GM12875 (cell line): Measurements from ENCODE around the gene UNC50.

ENCODE experiments used
- H3K4me3 ChIP-seq: one replicate; pipeline ENCODE4 v1.5.1; 2011; ENCODE audit warnings: low read depth, low read length, control low read depth
- TF ChIP-seq, protein P1 (sequence below): IDR thresholded peaks from 2 replicates; pipeline ENCODE4 v1.5.1; 2011; ENCODE audit warnings: low read depth, mild to moderate bottlenecking, control low read depth, inconsistent platforms, low read length, moderate library complexity, borderline replicate concordance; ENCODE audit not compliant: insufficient read depth

UNC50 gene

DNA sequence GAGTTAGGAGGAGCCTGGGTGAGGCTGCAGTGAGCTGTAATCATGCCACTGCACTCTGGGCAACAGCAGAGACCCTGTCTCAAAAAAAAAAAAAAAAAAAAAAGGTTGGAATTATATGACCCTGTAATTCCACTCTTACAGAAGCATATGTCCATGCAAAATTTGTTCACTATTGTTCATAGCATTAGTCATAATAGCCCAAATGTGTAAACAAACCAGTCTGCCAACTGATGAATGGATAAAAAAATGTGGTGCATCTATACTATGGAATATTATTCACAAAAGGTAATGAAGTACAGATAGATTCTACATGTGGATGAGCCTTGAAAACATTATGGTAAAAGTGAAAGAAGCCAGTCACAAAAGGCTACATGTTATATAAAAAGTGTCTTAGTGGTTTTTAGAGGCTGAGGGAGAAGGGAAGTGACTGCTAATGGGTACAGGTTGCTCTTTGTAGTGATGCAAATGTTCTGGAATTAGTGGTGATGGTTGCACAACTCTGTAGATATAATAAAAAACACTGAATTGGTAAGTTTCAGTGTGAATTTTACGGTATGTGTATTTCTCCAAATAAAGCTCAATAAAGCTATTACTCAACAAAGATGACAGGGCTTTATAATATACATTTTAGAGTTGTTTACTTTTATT lies 9.5 kb upstream of the UNC50 start:
- TF ChIP-seq, protein P1, sequence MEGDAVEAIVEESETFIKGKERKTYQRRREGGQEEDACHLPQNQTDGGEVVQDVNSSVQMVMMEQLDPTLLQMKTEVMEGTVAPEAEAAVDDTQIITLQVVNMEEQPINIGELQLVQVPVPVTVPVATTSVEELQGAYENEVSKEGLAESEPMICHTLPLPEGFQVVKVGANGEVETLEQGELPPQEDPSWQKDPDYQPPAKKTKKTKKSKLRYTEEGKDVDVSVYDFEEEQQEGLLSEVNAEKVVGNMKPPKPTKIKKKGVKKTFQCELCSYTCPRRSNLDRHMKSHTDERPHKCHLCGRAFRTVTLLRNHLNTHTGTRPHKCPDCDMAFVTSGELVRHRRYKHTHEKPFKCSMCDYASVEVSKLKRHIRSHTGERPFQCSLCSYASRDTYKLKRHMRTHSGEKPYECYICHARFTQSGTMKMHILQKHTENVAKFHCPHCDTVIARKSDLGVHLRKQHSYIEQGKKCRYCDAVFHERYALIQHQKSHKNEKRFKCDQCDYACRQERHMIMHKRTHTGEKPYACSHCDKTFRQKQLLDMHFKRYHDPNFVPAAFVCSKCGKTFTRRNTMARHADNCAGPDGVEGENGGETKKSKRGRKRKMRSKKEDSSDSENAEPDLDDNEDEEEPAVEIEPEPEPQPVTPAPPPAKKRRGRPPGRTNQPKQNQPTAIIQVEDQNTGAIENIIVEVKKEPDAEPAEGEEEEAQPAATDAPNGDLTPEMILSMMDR: no peak
- no peak overlapping the region for H3K4me3 ChIP-seq

DNA sequence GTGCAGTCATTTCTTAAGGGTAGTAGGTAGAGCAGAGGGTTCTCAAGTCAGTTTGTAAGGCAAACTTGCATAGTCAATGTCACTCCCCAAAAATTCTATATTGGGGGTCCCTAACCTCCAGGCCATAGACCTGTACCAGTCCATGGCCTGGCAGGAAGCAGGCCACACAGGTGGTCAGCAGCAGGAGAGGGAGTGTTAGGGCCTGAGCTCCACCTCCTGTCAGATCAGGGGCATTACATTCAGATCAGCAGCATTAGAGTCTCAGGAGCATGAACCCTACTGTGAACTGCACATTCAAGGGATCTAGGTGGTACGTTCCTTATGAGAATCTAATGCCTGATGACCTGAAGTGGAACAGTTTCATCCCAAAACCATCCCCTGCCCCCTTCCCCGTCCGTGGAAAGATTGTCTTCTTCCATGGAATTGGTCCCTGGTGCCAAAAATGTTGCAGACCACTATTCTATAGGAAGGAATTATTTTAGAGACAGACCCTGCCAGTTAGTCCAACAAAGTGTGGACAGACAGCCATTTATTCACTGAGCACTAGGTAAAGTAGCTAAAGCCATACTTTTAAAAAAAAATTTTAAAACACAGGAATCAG lies 6.8 kb upstream of the UNC50 start:
- no peak overlapping the region for H3K4me3 ChIP-seq
- TF ChIP-seq, protein P1: peak; percentile 78

DNA sequence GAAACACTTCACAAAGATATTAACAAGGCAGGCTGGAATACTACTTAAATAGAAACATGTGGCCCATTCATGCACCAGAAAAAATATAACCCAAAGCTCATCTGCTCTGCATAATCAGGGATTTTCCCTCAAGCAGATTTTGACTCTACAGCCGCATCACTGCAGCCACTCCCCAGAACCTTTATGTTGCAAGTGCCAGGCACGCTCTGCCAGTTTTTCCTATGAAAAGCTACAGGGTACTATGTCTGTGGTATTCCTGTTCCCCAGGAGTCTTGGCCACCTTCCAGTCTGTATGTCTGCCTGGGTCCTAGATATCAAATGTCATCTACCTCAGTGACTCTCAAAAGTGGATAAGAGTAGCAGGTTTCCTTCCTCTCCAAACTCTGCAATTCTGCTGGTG lies 3.8 kb upstream of the UNC50 start:
- TF ChIP-seq, protein P1: no peak
- H3K4me3 ChIP-seq: no peak overlapping the region

DNA sequence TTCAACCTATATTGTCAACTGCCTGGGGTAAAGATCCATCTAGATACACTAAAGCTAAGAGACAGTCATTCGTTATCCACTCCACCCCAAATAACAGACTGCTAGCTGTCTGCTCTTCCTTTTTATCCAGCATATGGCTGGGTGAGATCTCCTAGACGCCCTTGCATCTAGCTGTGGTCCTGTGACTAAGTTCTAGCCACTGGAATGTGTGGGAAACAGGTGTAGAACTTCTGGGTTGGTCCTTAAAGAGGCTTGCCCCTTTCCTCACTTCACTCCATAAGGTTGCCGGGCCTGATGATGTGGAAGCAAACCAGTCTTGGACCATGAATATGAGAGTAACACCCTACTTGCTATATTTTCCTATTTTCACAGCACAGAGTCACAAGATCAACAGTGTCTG lies 3.3 kb upstream of the UNC50 start:
- H3K4me3 ChIP-seq: no peak overlapping the region
- TF ChIP-seq, protein P1: no peak

DNA sequence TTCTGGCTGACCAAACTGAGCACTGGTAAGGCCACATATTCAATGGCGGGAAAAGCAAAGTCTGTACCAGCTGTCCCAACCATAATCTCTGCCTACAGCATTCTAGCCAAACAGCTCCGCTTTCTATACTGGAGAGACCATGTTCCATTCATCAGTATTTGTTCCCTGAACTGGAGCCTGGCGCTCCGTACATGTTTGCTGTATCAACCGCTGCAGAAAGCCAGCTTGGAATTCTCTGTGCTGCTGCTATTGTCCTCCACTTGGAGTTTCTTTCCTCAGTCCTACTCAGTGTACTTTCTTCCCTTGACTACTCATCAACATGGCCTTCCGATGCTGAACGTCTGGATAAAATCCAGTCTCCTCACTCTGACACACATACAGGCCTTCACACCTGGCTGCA lies 2.0 kb upstream of the UNC50 start:
- TF ChIP-seq, protein P1: no peak
- no peak overlapping the region for H3K4me3 ChIP-seq

DNA sequence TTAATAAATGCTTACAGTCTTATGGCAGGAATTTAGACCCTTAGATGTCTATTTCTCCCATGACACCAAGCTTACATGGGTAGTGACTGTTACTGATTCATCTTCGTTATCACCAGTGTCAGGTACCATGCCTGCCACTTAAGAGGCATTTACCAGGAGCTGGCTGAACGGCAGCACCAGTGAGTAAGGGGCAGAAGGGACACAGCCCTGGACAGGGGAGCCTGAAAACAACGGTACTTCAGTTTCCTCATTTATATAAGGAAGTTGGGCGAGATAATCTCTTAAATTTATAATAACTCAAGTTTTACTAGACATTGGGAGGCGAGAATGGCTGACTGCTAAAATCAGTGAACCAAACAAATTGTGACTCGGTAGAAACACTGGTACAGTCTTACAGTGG lies 1.3 kb upstream of the UNC50 start:
- H3K4me3 ChIP-seq: no peak overlapping the region
- TF ChIP-seq, protein P1: no peak

DNA sequence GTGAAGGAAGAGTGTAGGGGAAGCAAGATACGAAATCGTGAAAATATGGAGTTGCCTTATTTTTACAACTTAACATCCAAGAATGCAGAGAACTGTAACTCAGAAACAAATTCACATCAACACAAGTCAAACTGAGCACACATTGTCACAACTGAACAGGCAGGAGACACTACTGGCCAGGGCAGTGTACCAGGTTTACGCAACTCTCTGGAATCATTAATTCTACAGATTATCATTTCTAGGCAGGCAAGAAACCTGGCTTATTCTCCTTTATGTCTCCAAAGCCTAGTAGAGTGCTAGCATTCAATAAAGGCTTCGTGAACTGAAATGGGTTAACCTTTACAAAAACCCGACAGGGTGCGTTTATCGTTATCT lies 661 bp upstream of the UNC50 start:
- TF ChIP-seq, protein P1: no peak

More for the DNA sequence above, 661 bp upstream of the UNC50 start:
- H3K4me3 ChIP-seq: peak overlapping the region; percentile 88
